ENCODE data around the gene TTBK2.

Gene TTBK2

GRCh38 chr15:42846647-42847046 lies 73.9 kb downstream of the TTBK2 start:
- TF ChIP-seq, protein P1, sequence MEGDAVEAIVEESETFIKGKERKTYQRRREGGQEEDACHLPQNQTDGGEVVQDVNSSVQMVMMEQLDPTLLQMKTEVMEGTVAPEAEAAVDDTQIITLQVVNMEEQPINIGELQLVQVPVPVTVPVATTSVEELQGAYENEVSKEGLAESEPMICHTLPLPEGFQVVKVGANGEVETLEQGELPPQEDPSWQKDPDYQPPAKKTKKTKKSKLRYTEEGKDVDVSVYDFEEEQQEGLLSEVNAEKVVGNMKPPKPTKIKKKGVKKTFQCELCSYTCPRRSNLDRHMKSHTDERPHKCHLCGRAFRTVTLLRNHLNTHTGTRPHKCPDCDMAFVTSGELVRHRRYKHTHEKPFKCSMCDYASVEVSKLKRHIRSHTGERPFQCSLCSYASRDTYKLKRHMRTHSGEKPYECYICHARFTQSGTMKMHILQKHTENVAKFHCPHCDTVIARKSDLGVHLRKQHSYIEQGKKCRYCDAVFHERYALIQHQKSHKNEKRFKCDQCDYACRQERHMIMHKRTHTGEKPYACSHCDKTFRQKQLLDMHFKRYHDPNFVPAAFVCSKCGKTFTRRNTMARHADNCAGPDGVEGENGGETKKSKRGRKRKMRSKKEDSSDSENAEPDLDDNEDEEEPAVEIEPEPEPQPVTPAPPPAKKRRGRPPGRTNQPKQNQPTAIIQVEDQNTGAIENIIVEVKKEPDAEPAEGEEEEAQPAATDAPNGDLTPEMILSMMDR (IDR thresholded peaks at IDR 0.05; ENCODE audit: extremely low read depth, missing control alignments) = no peak
- DNase-seq (ENCODE audit: low spot score) = no peak

DNA sequence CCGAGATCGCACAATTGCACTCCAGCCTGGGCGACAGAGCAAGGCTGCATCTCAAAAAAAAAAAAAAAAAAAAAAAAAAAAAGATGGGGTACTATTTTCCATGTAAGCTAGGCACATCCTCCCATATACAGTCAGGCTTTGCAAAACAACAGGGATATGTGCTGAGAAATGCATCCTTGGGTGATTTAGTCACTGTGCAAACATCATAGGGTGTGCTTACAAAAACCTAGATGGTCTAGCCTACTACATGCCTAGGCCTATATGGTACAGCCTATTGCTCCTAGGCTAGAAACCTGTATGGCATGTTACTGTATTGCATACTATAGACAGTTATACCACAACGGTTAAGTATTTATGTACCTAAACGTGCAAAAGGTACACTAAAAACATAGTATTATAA lies 75.0 kb downstream of the TTBK2 start:
- TF ChIP-seq, protein P1 (IDR thresholded peaks at IDR 0.05; ENCODE audit: extremely low read depth, missing control alignments) = no peak
- no peak for DNase-seq (ENCODE audit: low spot score)

DNA sequence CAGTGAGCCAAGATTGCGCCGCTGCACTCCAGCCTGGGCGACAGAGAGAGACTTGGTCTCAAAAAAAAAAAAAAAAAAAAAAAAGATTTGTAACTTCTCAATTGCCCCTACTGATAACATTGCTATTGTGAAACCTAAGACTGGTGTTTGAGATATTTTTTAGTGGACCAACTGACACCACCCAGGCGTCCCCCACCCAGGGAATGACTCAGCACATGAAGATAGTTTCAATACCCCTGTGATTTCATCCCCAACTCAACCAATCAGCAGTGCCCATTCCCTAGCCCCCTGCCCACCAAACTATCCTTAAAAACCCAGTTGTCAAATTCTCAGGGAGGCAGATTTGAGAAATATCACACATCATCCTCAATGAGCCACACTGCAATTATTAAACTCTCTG lies 76.9 kb downstream of the TTBK2 start:
- no peak for DNase-seq (ENCODE audit: low spot score)
- TF ChIP-seq, protein P1 (IDR thresholded peaks at IDR 0.05; ENCODE audit: extremely low read depth, missing control alignments) = no peak

- TF ChIP-seq, protein P1 (IDR thresholded peaks at IDR 0.05; ENCODE audit: extremely low read depth, missing control alignments) = no peak
These were observed 84.3 kb downstream of the TTBK2 start for GRCh38 chr15:42836251-42836650.

GRCh38 chr15:42832576-42832975 lies 88.0 kb downstream of the TTBK2 start:
- no peak for DNase-seq (ENCODE audit: low spot score)
- TF ChIP-seq, protein P1 (IDR thresholded peaks at IDR 0.05; ENCODE audit: extremely low read depth, missing control alignments) = no peak

More at GRCh38 chr15:42836251-42836650, 84.3 kb downstream of the TTBK2 start:
- no peak for DNase-seq (ENCODE audit: low spot score)

DNA sequence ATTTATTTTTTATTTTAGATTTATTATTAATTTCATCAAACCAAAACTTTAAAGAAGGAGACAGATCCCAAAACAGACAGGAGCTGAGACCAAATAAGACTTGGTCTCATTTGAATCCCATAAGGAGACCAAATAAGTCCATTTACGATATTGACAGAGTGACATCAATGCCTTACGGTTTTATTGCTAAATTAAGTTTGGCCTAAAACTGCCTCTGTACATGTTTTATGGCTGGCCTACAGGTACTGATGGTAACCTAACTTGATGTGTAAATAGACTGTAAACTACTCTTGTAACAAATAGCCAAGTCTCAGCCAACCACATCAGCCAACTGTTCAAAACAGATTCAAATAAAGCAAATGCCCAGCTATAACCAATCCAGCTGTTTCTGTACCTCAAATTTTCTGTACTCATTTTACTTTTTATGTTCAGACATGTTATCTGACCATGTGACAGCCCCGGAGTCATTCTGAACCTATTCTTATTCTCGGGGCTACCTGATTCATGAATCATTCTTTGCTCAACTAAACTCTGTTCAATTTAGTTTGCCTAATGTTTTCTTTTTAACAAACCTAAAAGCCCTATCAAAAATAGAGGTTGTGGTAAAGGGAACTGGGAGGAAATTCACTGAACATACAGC lies 94.2 kb downstream of the TTBK2 start:
- no peak for DNase-seq (ENCODE audit: low spot score)
- TF ChIP-seq, protein P1 (IDR thresholded peaks at IDR 0.05; ENCODE audit: extremely low read depth, missing control alignments) = no peak

DNA sequence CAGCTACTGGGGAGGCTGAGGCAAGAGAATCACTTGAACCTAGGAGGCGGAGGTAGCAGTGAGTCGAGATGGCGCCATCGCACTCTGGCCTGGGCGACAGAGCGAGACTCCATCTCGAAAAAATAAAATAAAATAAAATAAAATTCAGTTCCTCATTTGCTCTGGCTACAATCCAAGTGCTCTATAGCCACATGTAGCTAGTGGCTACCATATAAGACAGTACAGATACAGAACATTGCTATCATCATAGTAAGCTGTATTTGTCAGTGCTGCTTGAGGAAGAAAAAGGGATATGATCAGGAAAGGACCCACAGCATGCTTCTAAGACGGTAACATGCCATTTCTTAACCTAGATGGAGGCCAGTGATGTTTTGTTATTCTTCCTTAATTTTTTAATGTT lies 95.0 kb downstream of the TTBK2 start:
- TF ChIP-seq, protein P1 (IDR thresholded peaks at IDR 0.05; ENCODE audit: extremely low read depth, missing control alignments) = no peak
- no peak for DNase-seq (ENCODE audit: low spot score)
